Mesothelial cell of epicardium (in vitro differentiated cells): Measurements from ENCODE around the gene MYO1D. TPM values are rescaled to one million over a fixed set of nuclear protein-coding genes. Genes with fewer than 3 reads are reported as not detected.

Source experiments
- DNase-seq, 2 experiments: peaks; one replicate each; pipeline ENCODE4 v3.0.0; 2021; ENCODE audit warnings: low spot score in 2 of 2; ENCODE audit not compliant: unreplicated experiment in 2 of 2
- H3K27ac Mint-ChIP-seq: 2 replicates; pipeline ENCODE4 v1.8.0; 2021; ENCODE audit warnings: mixed read lengths
- H3K27me3 Mint-ChIP-seq: 2 replicates; pipeline ENCODE4 v1.8.0; 2021; ENCODE audit warnings: low read depth, mixed read lengths
- H3K36me3 Mint-ChIP-seq: 2 replicates; pipeline ENCODE4 v1.8.0; 2021; ENCODE audit warnings: mixed read lengths
- H3K4me1 Mint-ChIP-seq: 2 replicates; pipeline ENCODE4 v1.8.0; 2021; ENCODE audit warnings: mixed read lengths
- H3K4me3 Mint-ChIP-seq: 2 replicates; pipeline ENCODE4 v1.8.0; 2021; ENCODE audit warnings: mild to moderate bottlenecking, moderate library complexity, mixed read lengths
- H3K9me3 Mint-ChIP-seq: 2 replicates; pipeline ENCODE4 v1.8.0; 2021; ENCODE audit warnings: mixed read lengths
- CTCF ChIP-seq: fragments of 200-600 bp; sonication (generic); IDR thresholded peaks from one replicate; pipeline ENCODE4 v1.5.0; 2021; ENCODE audit warnings: antibody characterized with exemption; ENCODE audit not compliant: unreplicated experiment
- total RNA-seq: library from RNA; stranded (reverse); gene quantifications from 3 replicates; pipeline ENCODE4 v1.2.1, GENCODE V29; 2021

The MYO1D gene
- total RNA-seq, 1 donor from 2014 or later: 48.6 TPM

- Mint-ChIP-seq H3K4me1 (no peaks in the 10 kb centered on the region), H3K27me3 (no peaks in the 10 kb centered on the region), H3K4me3 (no peak overlapping the region), H3K36me3 (peaks cover 4% of the 10 kb centered on the region), H3K9me3 (peaks cover 6% of the 10 kb centered on the region), H3K27ac (no peak overlapping the region)
- DNase-seq: no peak
- no peak for TF ChIP-seq CTCF
Measured at GRCh38 chr17:32672711-32673110, 204.2 kb downstream of the MYO1D start.

GRCh38 chr17:32671896-32672295 lies 205.0 kb downstream of the MYO1D start:
- H3K4me3 Mint-ChIP-seq: no peak overlapping the region
- H3K27ac Mint-ChIP-seq: no peak overlapping the region

GRCh38 chr17:32664936-32665583 lies 211.9 kb downstream of the MYO1D start:
- peaks cover 11% of the 10 kb centered on the region for H3K36me3 Mint-ChIP-seq
- peaks cover 12% of the 10 kb centered on the region for H3K9me3 Mint-ChIP-seq
- TF ChIP-seq CTCF: no peak
- no peak overlapping the region for H3K4me3 Mint-ChIP-seq
- no peak for DNase-seq
- H3K4me1 Mint-ChIP-seq: no peaks in the 10 kb centered on the region
- H3K27me3 Mint-ChIP-seq: no peaks in the 10 kb centered on the region
- no peak overlapping the region for H3K27ac Mint-ChIP-seq

More at GRCh38 chr17:32671896-32672295, 205.0 kb downstream of the MYO1D start:
- no peak for TF ChIP-seq CTCF
- Mint-ChIP-seq H3K36me3 (peaks cover 4% of the 10 kb centered on the region), H3K27me3 (no peaks in the 10 kb centered on the region), H3K9me3 (peaks cover 6% of the 10 kb centered on the region), H3K4me1 (no peaks in the 10 kb centered on the region)
- no peak for DNase-seq

GRCh38 chr17:32660496-32660985 lies 216.4 kb downstream of the MYO1D start:
- no peak for TF ChIP-seq CTCF
- Mint-ChIP-seq H3K4me3 (no peak overlapping the region), H3K9me3 (peaks cover 5% of the 10 kb centered on the region), H3K36me3 (peaks cover 5% of the 10 kb centered on the region), H3K27ac (no peak overlapping the region), H3K27me3 (no peaks in the 10 kb centered on the region), H3K4me1 (no peaks in the 10 kb centered on the region)
- DNase-seq: no peak

- no peaks in the 10 kb centered on the region for H3K9me3 Mint-ChIP-seq
- H3K4me3 Mint-ChIP-seq: no peak overlapping the region
- no peak overlapping the region for H3K27ac Mint-ChIP-seq
- no peaks in the 10 kb centered on the region for H3K27me3 Mint-ChIP-seq
- DNase-seq: peak in 1 of 2 experiments; percentile 69
- TF ChIP-seq CTCF: peak; percentile 95
- peaks cover 5% of the 10 kb centered on the region for H3K36me3 Mint-ChIP-seq
- no peaks in the 10 kb centered on the region for H3K4me1 Mint-ChIP-seq
Measured at GRCh38 chr17:32659419-32659842, 217.5 kb downstream of the MYO1D start.
